ENCODE results near the gene HIVEP3. TPM values are rescaled to one million over a fixed set of nuclear protein-coding genes. Genes with fewer than 3 reads are reported as not detected.
A peak's percentile ranks its signal among the peaks of the same experiment; 100 is the strongest.

HIVEP3 gene
- total RNA-seq, 1 donor from 2014 or later: 1.2 TPM

DNA sequence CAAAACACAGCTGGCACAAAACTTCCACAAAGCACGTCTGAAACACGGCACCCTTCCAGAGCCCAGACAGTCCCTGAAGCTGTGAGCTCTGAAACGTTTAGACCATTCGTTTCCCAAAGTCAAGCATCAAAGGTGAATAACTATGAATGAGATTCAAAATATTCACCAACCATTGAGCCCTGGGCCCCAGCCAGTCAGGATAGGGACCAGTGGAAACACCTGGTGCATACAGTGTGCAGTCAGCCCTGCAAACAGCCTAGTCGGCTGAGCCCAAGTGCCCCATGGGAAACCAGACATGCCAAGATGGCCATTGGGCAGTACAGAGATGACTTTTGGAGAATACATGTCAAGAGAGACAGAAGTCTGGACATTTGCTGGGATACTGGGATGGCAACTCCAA is 343.9 kb downstream of the HIVEP3 start:
- Mint-ChIP-seq H3K27ac (ENCODE audit: unreplicated experiment) (no peak overlapping the region), H3K36me3 (ENCODE audit: low read depth) (no peaks in the 10 kb centered on the region), H3K27me3 (ENCODE audit: low read depth) (peaks cover 18% of the 10 kb centered on the region), H3K4me1 (no peaks in the 10 kb centered on the region), H3K4me3 (no peak overlapping the region), H3K9me3 (no peaks in the 10 kb centered on the region)
- no peak for DNase-seq (ENCODE audit: low read depth, low spot score)
- no peak for TF ChIP-seq CTCF (conservative IDR thresholded peaks at IDR 0.05)

DNA sequence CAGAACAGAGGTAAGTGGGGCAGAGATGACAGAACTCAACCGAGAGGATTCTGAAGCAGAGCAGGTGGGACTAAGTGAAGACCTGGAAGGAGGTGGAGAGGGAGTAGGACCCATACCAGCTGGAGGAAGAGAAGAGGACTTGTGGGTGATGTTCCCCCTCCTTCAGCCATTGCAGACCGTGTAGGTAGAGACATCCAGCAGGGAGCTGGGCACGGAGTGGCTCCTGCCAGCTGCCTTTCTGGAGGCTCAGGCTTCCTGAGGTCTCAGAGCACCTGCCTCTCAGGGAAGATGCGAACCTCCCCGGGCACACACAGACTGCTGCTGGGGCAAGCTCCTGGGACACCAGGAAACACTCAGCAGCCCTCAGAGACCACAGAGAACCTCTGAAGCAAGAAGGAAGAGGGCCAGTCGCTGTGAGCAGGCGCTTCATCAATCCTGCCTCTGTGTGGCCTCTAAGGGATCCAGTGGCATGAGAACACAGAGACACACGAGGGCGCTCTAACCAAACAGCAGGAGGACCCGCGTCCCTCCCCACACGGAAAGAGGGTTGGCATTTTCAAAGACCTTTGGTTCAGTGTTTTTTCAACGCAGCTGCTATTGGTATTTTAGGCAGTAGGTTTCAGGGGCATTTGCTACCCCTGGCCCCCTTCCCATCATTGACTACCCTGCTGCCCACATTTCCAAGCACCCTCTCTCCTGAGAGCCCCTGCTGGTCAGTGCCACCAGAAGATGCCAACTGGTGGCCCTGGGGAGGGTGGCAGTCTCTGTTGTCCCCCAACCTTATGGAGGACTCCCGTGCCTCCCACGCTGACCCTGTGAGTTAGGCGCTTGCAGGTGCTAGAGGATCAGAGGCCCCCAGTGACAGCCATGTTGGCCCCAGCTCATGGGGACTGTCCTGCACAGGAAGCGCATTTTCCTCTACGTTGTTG is 344.7 kb downstream of the HIVEP3 start:
- no peak overlapping the region for H3K4me3 Mint-ChIP-seq
- H3K9me3 Mint-ChIP-seq: no peaks in the 10 kb centered on the region
- DNase-seq (ENCODE audit: low read depth, low spot score): peak; percentile 81
- H3K27me3 Mint-ChIP-seq (ENCODE audit: low read depth): peaks cover 18% of the 10 kb centered on the region
- peak; percentile 93 for TF ChIP-seq CTCF (conservative IDR thresholded peaks at IDR 0.05)
- H3K27ac Mint-ChIP-seq (ENCODE audit: unreplicated experiment): no peak overlapping the region
- H3K36me3 Mint-ChIP-seq (ENCODE audit: low read depth): no peaks in the 10 kb centered on the region
- no peaks in the 10 kb centered on the region for H3K4me1 Mint-ChIP-seq

DNA sequence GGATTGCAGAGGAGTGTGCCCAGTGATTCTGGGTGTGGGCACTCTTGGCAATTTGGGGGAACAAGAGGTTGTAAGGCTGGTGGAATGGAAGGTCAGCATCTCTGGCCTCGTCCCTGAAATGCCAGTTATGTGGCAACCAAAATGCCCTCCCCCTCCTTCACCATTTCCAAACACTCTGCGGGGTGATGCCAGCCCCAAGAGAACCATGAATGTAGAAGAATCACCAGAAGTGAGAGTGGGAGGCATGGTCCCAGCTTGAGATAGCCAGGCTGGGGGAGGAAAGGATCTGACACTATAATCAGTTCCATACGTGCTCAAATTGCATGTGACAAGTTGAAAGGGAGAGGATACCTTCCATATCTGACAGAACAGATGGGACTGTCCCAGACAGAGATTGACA is 345.5 kb downstream of the HIVEP3 start:
- H3K9me3 Mint-ChIP-seq: no peaks in the 10 kb centered on the region
- H3K4me1 Mint-ChIP-seq: no peaks in the 10 kb centered on the region
- DNase-seq (ENCODE audit: low read depth, low spot score): no peak
- no peak overlapping the region for H3K4me3 Mint-ChIP-seq
- TF ChIP-seq CTCF (conservative IDR thresholded peaks at IDR 0.05): no peak
- H3K36me3 Mint-ChIP-seq (ENCODE audit: low read depth): no peaks in the 10 kb centered on the region
- H3K27me3 Mint-ChIP-seq (ENCODE audit: low read depth): peaks cover 21% of the 10 kb centered on the region
- H3K27ac Mint-ChIP-seq (ENCODE audit: unreplicated experiment): no peak overlapping the region

DNA sequence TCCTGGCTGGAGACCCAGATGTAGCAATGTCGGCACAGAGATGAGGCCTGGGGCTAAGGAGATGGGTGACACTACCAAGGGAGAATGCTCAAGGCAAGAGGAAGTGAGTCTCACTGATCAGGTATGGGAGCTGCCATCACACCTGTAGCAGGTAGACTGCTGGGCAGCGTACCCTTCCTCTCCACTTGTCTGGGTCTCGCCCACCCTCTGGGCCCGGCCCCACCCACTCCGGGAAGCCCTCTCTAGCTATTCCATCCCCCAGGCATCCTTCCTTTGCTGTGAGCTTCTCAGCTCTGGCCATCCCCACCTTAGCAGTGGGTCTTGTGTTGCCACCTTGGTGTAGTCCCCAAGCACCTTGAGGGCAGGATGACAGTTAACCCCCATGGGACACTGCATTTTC is 346.5 kb downstream of the HIVEP3 start:
- no peak for DNase-seq (ENCODE audit: low read depth, low spot score)
- H3K27me3 Mint-ChIP-seq (ENCODE audit: low read depth): peaks cover 21% of the 10 kb centered on the region
- no peaks in the 10 kb centered on the region for H3K9me3 Mint-ChIP-seq

GRCh38 chr1:41571041-41571440 is 347.7 kb downstream of the HIVEP3 start:
- Mint-ChIP-seq H3K36me3 (ENCODE audit: low read depth) (no peaks in the 10 kb centered on the region), H3K4me1 (no peaks in the 10 kb centered on the region), H3K9me3 (no peaks in the 10 kb centered on the region), H3K4me3 (no peak overlapping the region), H3K27me3 (ENCODE audit: low read depth) (peaks cover 21% of the 10 kb centered on the region), H3K27ac (ENCODE audit: unreplicated experiment) (no peak overlapping the region)
- no peak for DNase-seq (ENCODE audit: low read depth, low spot score)
- TF ChIP-seq CTCF (conservative IDR thresholded peaks at IDR 0.05): no peak

More for the DNA sequence above, 346.5 kb downstream of the HIVEP3 start:
- Mint-ChIP-seq H3K4me1 (no peaks in the 10 kb centered on the region), H3K36me3 (ENCODE audit: low read depth) (no peaks in the 10 kb centered on the region), H3K4me3 (no peak overlapping the region), H3K27ac (ENCODE audit: unreplicated experiment) (no peak overlapping the region)
- TF ChIP-seq CTCF (conservative IDR thresholded peaks at IDR 0.05): no peak

All from neural crest cell (in vitro differentiated cells).